DND-41 (cell line): ENCODE results near the gene NR5A2.

Experiments
- ATAC-seq: fragments of 200-7000 bp; cut with Tn5 transposase; 3 replicates; pipeline ENCODE4 v1.9.1; 2021; ENCODE audit warnings: low read depth; ENCODE audit not compliant: insufficient read depth
- DNase-seq: peaks from one replicate; pipeline ENCODE4 v3.0.0-alpha.2; 2020
- H2AFZ ChIP-seq: 2 replicates; pipeline ENCODE4 v1.6.0; 2012; ENCODE audit warnings: low read depth, low read length
- H3K27ac ChIP-seq: 2 replicates; pipeline ENCODE4 v1.5.1; 2012; ENCODE audit warnings: low read length, inconsistent platforms
- H3K27me3 ChIP-seq: fragments of 200-600 bp; sonication (generic); 2 replicates; pipeline ENCODE4 v1.6.0; 2012; ENCODE audit warnings: low read length, mild to moderate bottlenecking, inconsistent platforms; ENCODE audit not compliant: insufficient read depth, poor library complexity
- H3K36me3 ChIP-seq: 2 replicates; pipeline ENCODE4 v1.5.1; 2012; ENCODE audit warnings: low read length, inconsistent platforms; ENCODE audit not compliant: insufficient read depth
- H3K4me1 ChIP-seq: 2 replicates; pipeline ENCODE4 v1.5.1; 2012; ENCODE audit warnings: mild to moderate bottlenecking, low read length; ENCODE audit not compliant: insufficient read depth
- H3K4me2 ChIP-seq: 2 replicates; pipeline ENCODE4 v1.6.0; 2012; ENCODE audit warnings: mild to moderate bottlenecking, moderate library complexity, low read length, inconsistent platforms; ENCODE audit not compliant: insufficient read depth
- H3K4me3 ChIP-seq, 2 experiments: fragments of 200-600 bp in 1 of 2; shearing (Covaris generic) in 1 of 2; 2 replicates each; pipeline ENCODE4 v1.5.1; 2012 to 2016; ENCODE audit warnings: inconsistent platforms in 2 of 2, low read length in 2 of 2, mild to moderate bottlenecking in 2 of 2, low read depth in 1 of 2, moderate library complexity in 1 of 2
- H3K79me2 ChIP-seq: 2 replicates; pipeline ENCODE4 v1.6.0; 2012; ENCODE audit warnings: low read length, inconsistent platforms; ENCODE audit not compliant: insufficient read depth
- H3K9ac ChIP-seq: 2 replicates; pipeline ENCODE4 v1.6.0; 2012; ENCODE audit warnings: low read depth, mild to moderate bottlenecking, inconsistent platforms, low read length, moderate library complexity
- H3K9me3 ChIP-seq: 2 replicates; pipeline ENCODE4 v1.5.1; 2012; ENCODE audit warnings: low read length, moderate library complexity, mild to moderate bottlenecking, inconsistent platforms; ENCODE audit not compliant: insufficient read depth, severe bottlenecking
- H4K20me1 ChIP-seq: 2 replicates; pipeline ENCODE4 v1.6.0; 2012; ENCODE audit warnings: low read length; ENCODE audit not compliant: insufficient read depth
- EZH2 ChIP-seq: IDR thresholded peaks from 3 replicates; pipeline ENCODE4 v1.6.1; 2012; ENCODE audit warnings: borderline replicate concordance, low read depth, mild to moderate bottlenecking, moderate library complexity, low read length, inconsistent platforms; ENCODE audit not compliant: severe bottlenecking
- TF ChIP-seq, protein P1 (sequence below): IDR thresholded peaks from 2 replicates; pipeline ENCODE4 v1.5.1; 2012; ENCODE audit warnings: borderline replicate concordance, low read length, moderate library complexity, mild to moderate bottlenecking; ENCODE audit not compliant: poor library complexity, severe bottlenecking; ENCODE audit errors: extremely low read depth

The NR5A2 gene

DNA sequence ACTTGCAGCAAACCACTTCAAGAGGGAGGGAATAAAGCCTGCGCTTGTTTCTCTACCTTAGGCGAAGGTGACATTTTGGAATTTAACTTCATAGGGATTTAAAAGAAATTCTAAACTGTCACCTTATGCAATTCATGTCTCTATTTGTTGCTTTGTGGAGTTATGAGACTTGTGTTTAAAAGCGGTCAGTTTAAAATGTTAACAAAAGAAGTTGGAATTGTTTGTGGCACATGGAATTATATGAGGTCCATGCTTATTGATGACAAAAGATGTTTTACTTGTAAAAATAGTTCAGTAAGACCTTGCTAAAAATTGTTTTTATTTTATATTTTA, 15.8 kb downstream of the NR5A2 start:
- Histone ChIP-seq H2AFZ (no peak overlapping the region), H3K79me2 (no peaks in the 10 kb centered on the region), H3K27ac (no peak overlapping the region), H3K9me3 (no peaks in the 10 kb centered on the region), H4K20me1 (no peaks in the 10 kb centered on the region; the same call in 1 of the 2 replicates), H3K4me1 (no peaks in the 10 kb centered on the region), H3K9ac (no peak overlapping the region), H3K27me3 (peaks cover 40% of the 10 kb centered on the region), H3K36me3 (no peaks in the 10 kb centered on the region), H3K4me2 (no peak overlapping the region), H3K4me3 (no peak overlapping the region)
- TF ChIP-seq, protein P1, sequence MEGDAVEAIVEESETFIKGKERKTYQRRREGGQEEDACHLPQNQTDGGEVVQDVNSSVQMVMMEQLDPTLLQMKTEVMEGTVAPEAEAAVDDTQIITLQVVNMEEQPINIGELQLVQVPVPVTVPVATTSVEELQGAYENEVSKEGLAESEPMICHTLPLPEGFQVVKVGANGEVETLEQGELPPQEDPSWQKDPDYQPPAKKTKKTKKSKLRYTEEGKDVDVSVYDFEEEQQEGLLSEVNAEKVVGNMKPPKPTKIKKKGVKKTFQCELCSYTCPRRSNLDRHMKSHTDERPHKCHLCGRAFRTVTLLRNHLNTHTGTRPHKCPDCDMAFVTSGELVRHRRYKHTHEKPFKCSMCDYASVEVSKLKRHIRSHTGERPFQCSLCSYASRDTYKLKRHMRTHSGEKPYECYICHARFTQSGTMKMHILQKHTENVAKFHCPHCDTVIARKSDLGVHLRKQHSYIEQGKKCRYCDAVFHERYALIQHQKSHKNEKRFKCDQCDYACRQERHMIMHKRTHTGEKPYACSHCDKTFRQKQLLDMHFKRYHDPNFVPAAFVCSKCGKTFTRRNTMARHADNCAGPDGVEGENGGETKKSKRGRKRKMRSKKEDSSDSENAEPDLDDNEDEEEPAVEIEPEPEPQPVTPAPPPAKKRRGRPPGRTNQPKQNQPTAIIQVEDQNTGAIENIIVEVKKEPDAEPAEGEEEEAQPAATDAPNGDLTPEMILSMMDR: no peak
- DNase-seq: no peak
- ATAC-seq: no peak

DNA sequence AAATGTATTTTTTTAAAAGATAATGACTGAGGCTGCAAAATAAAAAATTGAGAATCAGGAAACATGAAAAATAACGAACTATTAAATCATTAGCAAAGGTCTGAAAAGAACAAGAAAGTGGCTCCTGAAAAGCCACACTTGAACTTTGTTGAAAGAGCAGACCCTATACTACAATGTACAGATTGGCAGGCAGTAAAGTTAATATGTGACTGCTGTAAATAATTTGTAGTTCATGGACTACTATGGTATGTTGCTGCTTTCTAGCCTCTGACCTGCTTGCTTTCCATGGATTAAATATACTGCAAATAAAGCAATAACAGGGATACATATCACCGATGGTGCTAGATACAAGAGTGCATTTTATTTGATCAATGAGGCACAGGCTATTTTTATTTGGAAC, 18.6 kb downstream of the NR5A2 start:
- Histone ChIP-seq H4K20me1 (no peaks in the 10 kb centered on the region), H3K27me3 (peaks cover 31% of the 10 kb centered on the region), H3K9me3 (no peaks in the 10 kb centered on the region), H3K9ac (no peak overlapping the region), H3K27ac (no peak overlapping the region), H3K4me2 (no peak overlapping the region), H2AFZ (no peak overlapping the region), H3K4me1 (no peaks in the 10 kb centered on the region), H3K36me3 (no peaks in the 10 kb centered on the region), H3K79me2 (no peaks in the 10 kb centered on the region), H3K4me3 (no peak overlapping the region)
- ATAC-seq: no peak
- TF ChIP-seq EZH2: no peak
- TF ChIP-seq, protein P1: no peak
- DNase-seq: no peak

DNA sequence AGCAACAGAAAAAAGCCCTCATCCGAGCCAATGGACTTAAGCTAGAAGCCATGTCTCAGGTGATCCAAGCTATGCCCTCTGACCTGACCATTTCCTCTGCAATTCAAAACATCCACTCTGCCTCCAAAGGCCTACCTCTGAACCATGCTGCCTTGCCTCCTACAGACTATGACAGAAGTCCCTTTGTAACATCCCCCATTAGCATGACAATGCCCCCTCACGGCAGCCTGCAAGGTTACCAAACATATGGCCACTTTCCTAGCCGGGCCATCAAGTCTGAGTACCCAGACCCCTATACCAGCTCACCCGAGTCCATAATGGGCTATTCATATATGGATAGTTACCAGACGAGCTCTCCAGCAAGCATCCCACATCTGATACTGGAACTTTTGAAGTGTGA, 20.7 kb downstream of the NR5A2 start:
- Histone ChIP-seq H3K9me3 (no peaks in the 10 kb centered on the region), H3K4me3 (no peak overlapping the region), H3K27me3 (peaks cover 25% of the 10 kb centered on the region), H3K79me2 (no peaks in the 10 kb centered on the region), H3K4me1 (no peaks in the 10 kb centered on the region), H3K36me3 (no peaks in the 10 kb centered on the region), H2AFZ (no peak overlapping the region), H3K27ac (no peak overlapping the region), H3K9ac (no peak overlapping the region), H4K20me1 (no peaks in the 10 kb centered on the region), H3K4me2 (no peak overlapping the region)
- no peak for DNase-seq
- no peak for ATAC-seq
- TF ChIP-seq EZH2: no peak
- TF ChIP-seq, protein P1: no peak

DNA sequence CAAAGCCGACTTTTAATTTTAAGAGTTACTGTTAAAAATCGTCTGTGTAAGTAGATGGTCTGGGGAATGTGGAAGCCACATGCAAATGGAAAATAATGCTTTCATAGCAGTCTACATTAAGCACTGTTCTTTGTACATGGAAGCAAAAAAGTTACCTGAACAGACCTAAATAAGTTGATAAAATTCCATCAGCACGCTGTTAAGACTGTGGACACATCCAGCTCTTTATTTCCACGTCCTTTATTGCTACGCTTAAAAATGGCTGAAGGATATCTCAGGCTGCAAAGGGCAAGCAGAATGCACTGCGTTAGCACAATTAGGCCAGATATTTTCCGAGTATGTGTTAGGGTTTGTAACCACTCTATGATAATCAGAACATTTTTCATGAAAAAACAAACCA, 22.3 kb downstream of the NR5A2 start:
- no peaks in the 10 kb centered on the region for H4K20me1 ChIP-seq
- H3K4me1 ChIP-seq: no peaks in the 10 kb centered on the region
- TF ChIP-seq EZH2: no peak
- TF ChIP-seq, protein P1: no peak
- no peak overlapping the region for H3K27ac ChIP-seq
- H2AFZ ChIP-seq: no peak overlapping the region
- no peaks in the 10 kb centered on the region for H3K36me3 ChIP-seq
- H3K9me3 ChIP-seq: no peaks in the 10 kb centered on the region
- ATAC-seq (no peak), DNase-seq (no peak)
- H3K9ac ChIP-seq: no peak overlapping the region
- no peak overlapping the region for H3K4me3 ChIP-seq
- peaks cover 17% of the 10 kb centered on the region for H3K27me3 ChIP-seq
- H3K4me2 ChIP-seq: no peak overlapping the region
- H3K79me2 ChIP-seq: no peaks in the 10 kb centered on the region
